Mucosa of stomach (tissue), 1 donor: ENCODE data around the gene EVX2.

ENCODE experiments used
- H3K27me3 ChIP-seq: one replicate; pipeline ENCODE4 v1.7.0; 2013; ENCODE audit warnings: mild to moderate bottlenecking, low read length; ENCODE audit not compliant: control insufficient read depth, insufficient read depth
- H3K36me3 ChIP-seq: one replicate; pipeline ENCODE4 v1.7.0; 2013; ENCODE audit warnings: low read length; ENCODE audit not compliant: control insufficient read depth, insufficient read depth
- H3K4me1 ChIP-seq: one replicate; pipeline ENCODE4 v1.7.0; 2013; ENCODE audit warnings: mild to moderate bottlenecking, low read length; ENCODE audit not compliant: control insufficient read depth, insufficient read depth
- H3K4me3 ChIP-seq: one replicate; pipeline ENCODE4 v1.7.0; 2013; ENCODE audit warnings: low read length
- H3K9ac ChIP-seq: one replicate; pipeline ENCODE4 v1.7.0; 2013; ENCODE audit warnings: mild to moderate bottlenecking, low read length, moderate library complexity
- H3K9me3 ChIP-seq: one replicate; pipeline ENCODE4 v1.7.0; 2013; ENCODE audit warnings: mild to moderate bottlenecking, low read length, moderate library complexity; ENCODE audit not compliant: control insufficient read depth
- donor health status: Pancreatic carcinoma.

EVX2 gene

DNA sequence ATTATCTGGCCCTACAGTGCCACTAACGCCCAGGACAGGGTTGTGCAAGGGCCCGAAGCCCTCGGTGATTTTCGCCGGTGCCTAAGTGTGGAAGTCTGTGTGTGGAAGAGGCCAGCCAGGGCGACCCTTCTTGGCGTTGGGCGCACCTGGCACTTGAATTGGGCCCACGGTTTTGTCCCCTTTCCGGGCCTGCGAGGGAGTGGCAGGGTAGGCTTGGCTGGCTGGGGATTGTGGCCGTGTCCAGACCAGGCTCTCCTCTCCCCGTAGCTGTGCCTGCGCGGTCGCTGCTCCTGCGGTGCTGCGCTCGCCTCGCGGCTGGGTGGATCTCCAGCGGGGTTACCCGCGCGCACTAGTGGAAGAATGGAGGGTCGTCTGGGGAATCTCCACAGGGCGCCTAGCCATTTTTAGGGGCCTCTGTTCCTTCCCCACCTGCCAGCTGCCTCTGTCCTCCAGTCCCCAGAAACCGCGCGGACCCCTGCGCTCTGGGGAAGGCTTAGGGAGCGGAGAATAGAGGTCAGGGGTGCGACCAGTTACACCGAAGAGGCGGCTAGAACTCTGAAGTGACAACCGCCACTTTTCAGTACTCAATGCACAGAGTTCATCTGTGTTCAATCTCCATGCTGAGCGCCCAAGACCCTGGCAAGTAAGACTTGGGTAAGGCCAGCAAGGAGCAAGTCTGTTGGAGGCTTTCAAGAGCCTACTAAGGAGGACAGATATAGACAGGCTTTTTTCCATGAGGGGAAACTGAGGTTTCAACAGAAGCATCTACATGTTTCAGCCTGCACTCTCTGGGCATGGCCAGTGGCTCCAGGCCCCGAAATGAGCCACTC is 16.0 kb downstream of the EVX2 start:
- H3K4me3 ChIP-seq: no peak overlapping the region
- H3K36me3 ChIP-seq: no peaks in the 10 kb centered on the region
- no peaks in the 10 kb centered on the region for H3K9me3 ChIP-seq
- peaks cover 79% of the 10 kb centered on the region for H3K27me3 ChIP-seq
- no peak overlapping the region for H3K9ac ChIP-seq
- peaks cover 14% of the 10 kb centered on the region for H3K4me1 ChIP-seq

DNA sequence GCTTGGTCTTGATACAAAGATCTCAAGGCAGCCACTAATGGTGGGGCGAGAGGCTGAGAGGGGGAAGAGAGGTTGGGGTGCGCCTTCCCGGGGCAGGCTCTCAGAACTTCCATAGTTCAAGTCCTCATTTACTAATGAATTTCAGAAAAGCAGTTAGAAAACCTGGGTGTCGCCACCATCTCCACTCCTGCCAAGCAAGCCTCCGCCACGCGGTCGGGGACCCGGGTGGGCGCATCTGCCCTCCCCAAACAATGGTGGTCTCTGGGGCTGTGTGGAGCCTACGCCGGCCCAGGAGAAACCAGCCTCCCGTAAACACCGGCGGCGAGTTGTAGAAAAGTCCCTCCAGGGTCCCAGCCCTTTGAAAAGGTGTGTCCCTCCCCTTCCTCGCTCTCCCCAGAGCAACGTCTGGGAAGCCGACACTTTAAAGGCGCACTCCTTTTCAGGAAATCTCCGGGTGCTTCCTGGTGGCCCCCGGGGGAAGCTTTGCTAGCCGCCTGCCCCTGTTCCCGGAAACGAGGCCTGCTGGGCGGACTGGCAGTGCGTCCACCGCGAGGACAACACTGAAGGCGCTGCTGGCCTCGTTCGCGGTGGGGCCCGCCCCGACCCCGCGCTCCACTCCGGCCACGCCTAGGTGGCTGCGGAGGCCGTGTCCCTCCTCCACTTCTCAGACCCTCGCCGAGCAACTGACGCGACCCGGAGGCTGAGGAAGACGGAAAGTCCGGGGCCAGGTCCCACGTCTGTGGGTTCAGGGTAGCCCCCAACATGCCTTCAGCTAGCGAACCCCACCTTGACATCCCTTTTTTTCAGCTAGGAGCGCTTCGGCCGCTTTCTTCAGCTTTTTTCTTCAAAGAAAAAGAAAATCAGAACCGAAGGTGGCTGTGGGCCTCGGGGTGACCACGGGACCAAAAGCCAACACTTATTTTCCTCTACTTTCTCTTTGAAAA is 16.8 kb downstream of the EVX2 start:
- H3K4me1 ChIP-seq: peaks cover 14% of the 10 kb centered on the region
- H3K27me3 ChIP-seq: peaks cover 70% of the 10 kb centered on the region
- no peaks in the 10 kb centered on the region for H3K9me3 ChIP-seq
- H3K36me3 ChIP-seq: no peaks in the 10 kb centered on the region
- H3K9ac ChIP-seq: no peak overlapping the region
- H3K4me3 ChIP-seq: no peak overlapping the region

DNA sequence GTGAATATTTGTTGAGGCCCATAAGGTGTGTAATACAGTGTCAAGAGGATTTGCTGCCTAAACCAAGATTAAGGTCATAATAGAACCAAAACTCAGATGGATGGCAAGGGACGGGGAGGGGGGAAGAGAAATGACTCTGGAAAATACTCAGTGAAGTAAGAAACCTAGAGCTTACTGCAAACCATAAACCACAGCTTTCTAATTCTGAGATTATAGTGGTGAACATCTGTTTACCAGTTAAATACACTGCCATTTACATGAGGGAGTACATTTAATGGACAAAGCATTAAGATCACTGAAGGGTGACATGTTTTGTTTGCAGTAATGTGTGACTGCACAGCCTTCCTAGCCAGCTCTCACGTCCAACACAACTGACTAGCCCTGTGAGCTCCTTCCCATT is 19.8 kb downstream of the EVX2 start:
- Histone ChIP-seq H3K4me3 (no peak overlapping the region), H3K27me3 (peaks cover 41% of the 10 kb centered on the region), H3K4me1 (peaks cover 14% of the 10 kb centered on the region), H3K36me3 (no peaks in the 10 kb centered on the region), H3K9ac (no peak overlapping the region), H3K9me3 (no peaks in the 10 kb centered on the region)

DNA sequence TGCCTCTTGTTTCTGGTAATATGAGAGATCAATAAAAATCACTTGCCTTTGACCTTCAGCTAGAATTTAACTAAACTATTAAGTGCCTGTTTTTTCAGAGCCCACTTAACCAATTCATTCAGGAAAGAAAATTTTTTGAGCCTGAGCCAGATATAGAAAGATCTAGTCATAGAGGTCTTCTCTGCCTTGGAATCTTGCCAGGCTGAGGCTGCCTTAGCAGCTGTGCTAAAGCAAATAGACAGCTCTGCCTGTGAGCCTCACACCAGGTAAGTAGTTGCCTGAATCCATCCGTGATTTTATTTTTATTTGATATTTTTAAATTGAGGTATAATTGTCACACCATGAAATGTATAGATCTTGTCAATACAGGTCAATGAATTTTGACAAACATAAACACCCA is 27.4 kb downstream of the EVX2 start:
- Histone ChIP-seq H3K9ac (no peak overlapping the region), H3K4me3 (no peak overlapping the region), H3K4me1 (no peaks in the 10 kb centered on the region), H3K36me3 (no peaks in the 10 kb centered on the region), H3K27me3 (peaks cover 4% of the 10 kb centered on the region), H3K9me3 (no peaks in the 10 kb centered on the region)

DNA sequence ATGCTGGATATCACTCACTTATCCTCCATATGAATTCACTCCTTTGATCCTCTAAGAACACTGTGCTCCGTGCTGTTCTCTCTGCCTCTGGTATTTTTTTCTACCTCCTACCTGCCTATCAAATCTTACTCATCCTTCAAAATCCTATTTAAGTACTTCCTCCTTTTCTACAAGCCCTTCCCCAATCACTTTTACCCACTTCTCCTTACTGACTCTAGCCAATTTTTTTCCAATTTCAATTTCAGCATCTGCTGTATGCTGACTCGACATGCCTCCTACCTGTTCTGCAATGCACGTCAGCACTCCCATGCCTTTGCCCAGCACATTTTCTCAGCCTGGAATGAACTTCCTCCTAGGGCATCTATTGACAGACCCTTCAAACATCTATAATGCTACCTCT is 44.4 kb downstream of the EVX2 start:
- Histone ChIP-seq H3K4me3 (no peak overlapping the region), H3K9me3 (no peaks in the 10 kb centered on the region), H3K4me1 (no peaks in the 10 kb centered on the region), H3K36me3 (no peaks in the 10 kb centered on the region), H3K27me3 (no peaks in the 10 kb centered on the region), H3K9ac (no peak overlapping the region)

DNA sequence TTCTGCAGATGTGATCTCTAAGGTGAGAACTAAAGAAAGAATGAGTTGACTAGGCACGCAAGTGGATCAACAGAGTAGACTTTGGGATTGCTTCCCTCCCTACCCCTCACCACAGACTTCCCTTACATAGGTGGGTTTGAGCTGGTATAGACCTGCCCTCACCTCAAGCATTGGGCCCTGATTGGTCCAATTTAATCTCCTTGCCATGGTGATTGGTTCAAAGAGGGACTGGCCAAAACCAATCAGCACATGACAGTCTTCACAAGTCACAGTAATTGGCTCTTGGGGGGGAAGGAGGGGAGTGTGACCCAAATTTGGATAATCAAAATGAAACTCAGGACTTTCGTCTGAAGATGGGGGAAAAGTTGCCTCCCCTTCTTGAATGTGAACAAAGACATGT is 45.1 kb downstream of the EVX2 start:
- Histone ChIP-seq H3K4me3 (no peak overlapping the region), H3K27me3 (no peaks in the 10 kb centered on the region), H3K9ac (no peak overlapping the region), H3K4me1 (no peaks in the 10 kb centered on the region), H3K9me3 (no peaks in the 10 kb centered on the region), H3K36me3 (no peaks in the 10 kb centered on the region)

DNA sequence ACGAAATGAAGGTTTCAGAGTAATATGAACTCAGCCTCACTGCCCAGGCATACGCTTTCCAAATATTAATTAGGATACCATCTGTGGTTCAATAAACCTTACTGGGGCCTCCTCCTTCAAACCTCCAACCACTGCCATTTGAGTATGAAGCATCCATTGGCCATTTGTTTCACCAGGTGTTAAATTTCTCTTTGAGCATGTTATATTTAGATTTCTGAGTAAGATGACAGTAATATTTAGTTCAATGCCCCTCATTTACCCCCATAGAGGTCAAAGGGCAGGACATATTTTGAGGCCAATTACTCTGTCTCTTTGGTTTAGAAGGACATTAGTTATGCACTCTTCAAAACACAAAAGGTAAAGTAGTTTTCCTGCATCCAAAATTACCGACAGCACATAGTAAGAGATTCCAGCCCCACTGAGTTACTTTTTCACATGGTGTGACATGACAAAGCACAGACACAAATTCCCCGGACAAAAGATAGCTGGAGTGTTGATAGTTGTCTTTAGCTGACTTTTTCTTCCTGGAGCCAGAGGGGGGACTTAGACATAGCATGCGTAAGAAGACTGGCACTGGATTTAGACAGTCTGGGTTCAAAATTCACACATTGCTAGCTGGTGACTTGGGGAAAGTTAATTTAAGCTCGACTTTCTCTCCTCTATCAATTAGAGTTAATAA is 48.6 kb downstream of the EVX2 start:
- H3K27me3 ChIP-seq: no peaks in the 10 kb centered on the region
- H3K9ac ChIP-seq: no peak overlapping the region
- no peaks in the 10 kb centered on the region for H3K4me1 ChIP-seq
- H3K36me3 ChIP-seq: no peaks in the 10 kb centered on the region
- no peaks in the 10 kb centered on the region for H3K9me3 ChIP-seq
- no peak overlapping the region for H3K4me3 ChIP-seq

DNA sequence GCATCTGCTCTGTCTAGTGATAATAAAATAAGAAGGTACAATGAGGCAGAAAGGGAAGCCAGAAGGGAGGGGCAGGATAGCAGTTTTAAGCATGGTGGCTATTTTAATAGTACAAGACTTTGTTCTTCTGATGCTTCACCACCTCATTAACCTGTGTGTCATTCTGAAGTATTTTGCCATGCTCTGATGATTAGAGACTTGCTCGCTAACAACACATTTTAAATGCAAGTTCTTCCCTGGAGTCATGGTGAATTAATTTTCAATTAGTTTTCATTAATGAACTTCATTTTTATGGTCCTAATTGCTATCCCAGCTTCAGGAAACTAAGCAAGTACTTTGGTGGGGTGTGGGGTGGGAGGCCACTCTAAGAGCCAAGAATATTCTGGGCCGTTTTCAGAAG is 56.0 kb downstream of the EVX2 start:
- no peaks in the 10 kb centered on the region for H3K9me3 ChIP-seq
- H3K27me3 ChIP-seq: peaks cover 5% of the 10 kb centered on the region
- H3K4me3 ChIP-seq: no peak overlapping the region

More for the DNA sequence above, 56.0 kb downstream of the EVX2 start:
- Histone ChIP-seq H3K9ac (no peak overlapping the region), H3K36me3 (no peaks in the 10 kb centered on the region), H3K4me1 (no peaks in the 10 kb centered on the region)
